GM21723 (cell line): ENCODE results near the gene TMEM63C.
"Not testable (repeated sequence)": the region's sequence is repeated elsewhere in the genome, so short reads cannot be mapped to it uniquely, and the experiment has no call there.

Source experiments
- ATAC-seq: cut with Tn5 transposase; IDR thresholded peaks from one replicate; pipeline ENCODE4 v1.9.1; 2021; ENCODE audit warnings: mild to moderate bottlenecking, moderate library complexity; ENCODE audit not compliant: unreplicated experiment

The TMEM63C gene

GRCh38 chr14:77153802-77154201, 27.8 kb upstream of the TMEM63C start:
- no peak for ATAC-seq

DNA sequence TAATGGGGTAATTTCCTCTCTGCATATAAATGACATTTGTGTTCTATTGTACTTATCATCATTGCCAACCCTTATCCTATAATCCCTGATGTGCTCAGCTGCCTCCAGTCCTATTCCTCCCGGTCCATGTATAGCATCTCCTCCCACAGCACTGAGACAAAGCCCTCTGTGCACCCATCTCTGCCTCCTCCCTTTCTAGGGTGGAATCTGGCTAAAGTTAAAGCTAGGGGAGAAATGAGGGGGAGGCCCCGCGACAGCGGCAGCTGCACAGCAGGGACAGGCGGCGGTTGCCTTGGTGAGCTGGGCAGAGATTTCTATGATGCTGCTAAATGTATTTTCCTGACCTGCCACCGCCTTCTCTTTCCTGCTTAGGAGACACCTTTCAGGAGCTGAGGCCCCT, 27.2 kb upstream of the TMEM63C start:
- ATAC-seq, result no peak

- ATAC-seq, result no peak
These were observed 26.5 kb upstream of the TMEM63C start for GRCh38 chr14:77155083-77155482.

DNA sequence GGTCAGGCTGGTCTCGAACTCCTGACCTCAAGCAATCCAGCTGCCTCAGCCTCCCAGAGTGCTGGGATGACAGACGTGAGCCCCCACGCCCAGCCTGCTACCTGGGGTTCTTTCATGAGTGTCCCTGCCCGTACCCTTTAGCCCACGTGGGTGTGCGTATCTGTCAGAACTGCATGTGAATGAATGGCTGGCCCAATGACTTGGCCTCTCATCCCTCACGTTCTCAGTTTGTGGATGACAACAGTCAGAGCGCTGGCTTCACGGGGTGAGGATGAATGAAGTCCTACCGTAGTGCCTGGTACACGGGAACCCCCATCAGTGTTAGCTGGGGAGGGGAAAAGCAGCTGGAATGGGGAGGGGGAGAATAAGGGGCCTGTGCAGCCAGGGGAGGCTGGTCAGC, 23.9 kb upstream of the TMEM63C start:
- no peak for ATAC-seq

- ATAC-seq, result no peak
These were observed 23.3 kb upstream of the TMEM63C start for GRCh38 chr14:77158175-77158881.

GRCh38 chr14:77158882-77159255, 22.7 kb upstream of the TMEM63C start:
- ATAC-seq, result no peak

DNA sequence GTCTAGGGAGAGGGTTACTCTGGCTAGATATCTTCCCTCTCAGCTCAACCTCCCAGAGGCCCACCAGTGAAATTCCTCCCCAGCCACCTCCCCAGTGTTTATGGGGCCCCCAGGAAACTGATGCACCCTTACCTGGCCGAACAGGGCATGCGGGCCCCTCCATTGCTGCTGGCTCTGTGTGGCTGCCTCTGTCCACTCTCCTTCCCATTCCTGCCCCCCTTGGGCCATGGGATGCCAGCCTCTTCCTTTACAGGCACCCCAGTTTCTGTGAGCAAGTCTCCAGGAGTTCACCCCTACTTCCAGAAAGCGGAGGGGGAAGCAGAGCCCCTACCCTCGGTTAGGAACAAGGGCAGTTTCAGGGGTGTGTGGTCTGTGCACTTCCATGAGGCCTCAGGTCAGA, 20.6 kb upstream of the TMEM63C start:
- no peak for ATAC-seq

- ATAC-seq, result no peak
These were observed 11.6 kb upstream of the TMEM63C start for GRCh38 chr14:77170045-77170444.

- no peak for ATAC-seq
These were observed 8.7 kb upstream of the TMEM63C start for GRCh38 chr14:77172916-77173315.

DNA sequence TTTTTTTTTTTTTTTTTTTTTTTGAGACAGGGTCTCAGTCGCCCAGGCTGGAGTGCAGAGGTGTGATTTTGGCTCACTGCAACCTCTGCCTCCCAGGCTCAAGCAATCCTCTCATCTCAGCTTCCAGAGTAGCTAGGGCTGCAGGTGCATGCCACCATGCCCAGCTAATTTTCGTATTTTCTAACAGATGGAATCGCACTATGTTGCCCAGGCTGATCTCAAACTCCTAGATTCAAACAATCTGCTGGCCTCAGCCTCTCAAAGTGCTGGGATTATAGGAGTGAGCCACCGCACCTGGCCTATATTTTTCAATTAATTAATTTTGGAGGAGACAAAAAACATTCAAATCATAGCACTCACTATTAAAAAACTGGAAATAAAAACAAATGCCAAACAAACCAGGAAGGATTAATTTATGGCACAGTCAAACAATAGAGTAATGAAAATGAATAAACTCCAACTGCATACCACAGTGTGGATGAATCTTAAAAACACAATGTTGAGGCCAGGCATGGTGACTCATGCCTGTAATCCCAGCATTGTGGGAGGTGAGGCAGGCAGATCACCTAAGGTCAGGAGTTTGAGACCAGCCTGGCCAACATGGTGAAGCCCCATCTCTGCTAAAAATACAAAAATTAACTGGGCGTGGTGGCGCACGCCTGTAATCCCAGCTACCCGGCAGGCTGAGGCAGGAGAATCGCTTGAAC, 7.5 kb upstream of the TMEM63C start:
- not testable (repeated sequence) for ATAC-seq

DNA sequence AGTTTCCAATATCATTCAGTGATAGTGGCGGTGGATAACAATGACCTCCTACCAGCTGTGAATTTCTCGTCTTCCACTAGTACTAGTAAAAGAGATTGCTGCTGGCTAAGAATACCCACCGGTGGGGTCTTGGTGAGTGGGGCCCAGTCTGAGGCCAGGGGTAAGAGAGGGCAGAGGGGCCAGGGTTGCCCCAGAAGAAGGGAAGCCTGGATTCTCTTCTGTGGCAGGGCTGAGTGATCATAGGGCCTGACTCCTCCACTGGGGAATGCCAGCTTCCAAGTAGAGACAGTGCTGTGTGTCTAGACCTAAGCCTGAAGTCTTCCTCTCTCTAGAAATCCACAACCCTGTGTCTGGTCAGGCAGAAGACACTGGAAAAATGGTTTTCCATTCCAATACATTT, 5.8 kb upstream of the TMEM63C start:
- ATAC-seq, result no peak

DNA sequence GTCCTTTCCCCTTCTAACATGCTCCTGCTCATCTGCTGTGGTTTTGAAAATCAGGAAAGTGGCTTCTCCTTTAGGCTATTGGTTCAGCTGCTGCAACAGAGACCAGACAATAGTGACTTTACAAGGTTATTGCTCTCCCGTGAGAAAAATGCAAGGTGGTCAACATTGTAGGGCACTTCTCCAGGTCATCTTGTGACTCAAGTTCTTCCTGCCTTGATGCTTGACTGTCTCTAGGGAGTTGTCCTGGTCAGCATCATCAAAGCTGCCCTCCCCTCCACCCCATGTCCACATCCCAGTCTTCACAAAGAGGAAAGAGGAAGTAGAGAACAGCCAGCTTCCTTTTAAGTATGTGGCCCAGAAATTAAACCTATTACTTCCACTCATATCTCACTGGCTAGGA, 3.9 kb upstream of the TMEM63C start:
- ATAC-seq, result no peak

DNA sequence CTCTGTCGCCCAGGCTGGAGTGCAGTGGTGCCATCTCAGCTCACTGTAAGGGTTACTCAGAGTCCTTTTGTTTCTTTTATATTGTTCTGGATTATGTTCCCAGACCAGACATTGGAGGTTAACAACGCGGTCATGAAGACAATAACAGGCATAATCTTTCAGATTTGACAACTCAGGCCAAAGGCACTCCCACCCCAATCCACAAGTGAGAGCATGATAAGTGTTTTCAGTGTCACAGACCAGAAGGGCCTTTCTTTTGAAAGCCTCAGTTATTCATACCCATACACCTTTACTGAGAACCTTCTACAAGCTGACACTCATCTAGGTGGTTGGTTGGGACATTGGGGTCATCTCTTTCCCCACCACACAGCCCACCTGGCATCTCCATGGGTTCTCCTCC, 2.9 kb upstream of the TMEM63C start:
- no peak for ATAC-seq

DNA sequence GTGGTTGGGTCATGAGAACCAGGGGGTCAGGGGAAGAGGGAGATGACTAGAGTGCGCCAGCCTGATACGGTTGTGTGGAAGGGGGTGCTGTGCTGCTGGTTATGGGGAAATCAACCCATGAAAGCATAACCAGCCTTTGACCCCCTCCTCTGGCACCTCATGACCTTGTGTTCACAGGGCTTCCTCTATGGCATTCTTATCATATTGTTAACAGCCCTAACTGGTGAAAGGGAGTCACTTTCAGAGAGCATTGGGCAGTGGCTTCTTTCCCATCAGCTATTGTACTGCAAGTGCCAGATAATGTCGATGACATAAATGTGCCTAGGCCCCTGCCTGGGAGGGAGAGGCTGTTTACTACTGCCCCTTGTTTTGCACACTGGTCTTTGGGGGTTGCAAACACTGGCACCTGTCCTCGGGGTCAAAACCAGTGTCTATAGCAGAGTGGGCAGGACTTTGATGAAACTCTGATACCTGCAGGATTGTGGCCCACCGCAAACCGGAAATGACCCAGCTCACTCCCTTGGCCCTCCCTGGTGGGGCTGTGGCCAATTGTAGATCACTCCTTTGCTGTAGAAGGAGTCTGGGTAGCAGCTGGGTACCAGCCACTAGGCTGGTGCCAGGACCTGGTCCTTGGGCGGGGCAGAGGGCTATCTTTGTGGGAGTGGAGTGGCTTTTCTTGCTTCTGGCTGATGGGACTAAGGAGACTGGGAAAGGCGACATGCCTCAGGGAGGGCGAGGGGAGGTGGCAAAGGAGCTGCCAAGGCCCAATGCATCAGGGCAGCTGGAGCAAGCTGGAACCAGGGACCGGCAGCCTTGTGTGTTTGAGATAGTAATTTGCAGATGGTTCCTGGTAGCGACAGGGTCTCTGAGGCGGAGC, 634 bp upstream of the TMEM63C start:
- ATAC-seq, result no peak

GRCh38 chr14:77183896-77184295, 2.3 kb downstream of the TMEM63C start:
- no peak for ATAC-seq

- ATAC-seq, result no peak
These were observed 2.9 kb downstream of the TMEM63C start for GRCh38 chr14:77184396-77185092.

- no peak for ATAC-seq
These were observed 3.5 kb downstream of the TMEM63C start for GRCh38 chr14:77185093-77185465.

GRCh38 chr14:77186911-77187648, 5.5 kb downstream of the TMEM63C start:
- no peak for ATAC-seq

DNA sequence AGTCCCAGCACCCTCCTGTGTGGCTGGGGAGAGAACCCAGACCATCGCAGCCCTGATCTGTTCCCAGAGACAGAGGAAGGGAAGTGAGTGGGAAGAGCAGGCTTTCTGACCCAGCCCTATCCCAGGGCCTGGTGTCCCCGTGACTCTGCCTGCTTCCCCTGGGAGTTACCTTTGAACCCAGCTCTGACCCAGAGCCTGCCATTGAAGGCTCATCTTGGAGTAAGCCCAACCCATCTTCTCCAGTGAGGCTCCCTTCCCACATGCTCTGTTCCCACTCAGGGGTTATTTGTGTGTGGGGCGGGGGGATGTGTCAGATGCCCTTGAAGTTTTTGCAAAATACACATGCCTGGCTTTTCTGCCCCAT, 6.0 kb downstream of the TMEM63C start:
- no peak for ATAC-seq

- ATAC-seq, result no peak
These were observed 7.9 kb downstream of the TMEM63C start for GRCh38 chr14:77189479-77189878.

DNA sequence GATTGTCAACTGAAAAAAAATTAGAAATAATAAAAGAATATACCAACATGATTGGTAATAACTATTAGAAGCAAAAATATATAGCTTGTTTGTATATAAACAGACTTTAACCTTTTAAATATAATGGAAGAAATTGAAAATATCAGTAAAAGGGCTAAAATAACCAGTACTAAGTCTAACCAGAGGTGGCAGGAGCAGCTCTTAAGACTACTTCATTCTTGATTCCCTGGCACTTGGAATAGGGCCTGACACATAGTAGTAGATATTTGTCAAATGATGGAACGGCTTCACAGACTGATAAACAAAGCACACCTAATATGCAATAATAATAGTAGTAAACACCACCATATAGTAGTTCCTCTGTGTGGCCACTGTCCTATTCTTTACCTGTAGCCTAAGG, 9.4 kb downstream of the TMEM63C start:
- ATAC-seq, result no peak
